HUES64 (cell line): ENCODE results near the gene GINS3.

Source experiments
- H3K27ac ChIP-seq: 2 replicates; pipeline ENCODE4 v1.7.0; 2013; ENCODE audit warnings: low read depth, low read length, inconsistent platforms
- H3K27me3 ChIP-seq: 2 replicates; pipeline ENCODE4 v1.6.1; 2013; ENCODE audit warnings: mild to moderate bottlenecking, low read length; ENCODE audit not compliant: insufficient read depth
- H3K36me3 ChIP-seq: 2 replicates; pipeline ENCODE4 v1.6.1; 2013; ENCODE audit warnings: mild to moderate bottlenecking, low read length; ENCODE audit not compliant: insufficient read depth
- H3K4me1 ChIP-seq: 2 replicates; pipeline ENCODE4 v1.6.1; 2013; ENCODE audit warnings: mild to moderate bottlenecking, low read length, moderate library complexity; ENCODE audit not compliant: insufficient read depth
- H3K4me3 ChIP-seq: 2 replicates; pipeline ENCODE4 v1.5.1; 2013; ENCODE audit warnings: mild to moderate bottlenecking, low read length, moderate library complexity
- H3K9ac ChIP-seq: 2 replicates; pipeline ENCODE4 v1.6.1; 2013; ENCODE audit warnings: mild to moderate bottlenecking, low read depth, low read length
- H3K9me3 ChIP-seq: 2 replicates; pipeline ENCODE4 v1.6.1; 2013; ENCODE audit warnings: low read depth, low read length; ENCODE audit not compliant: insufficient read depth
- WGBS: fragments of 150-250, 120-280 bp; methylation state at CpG from one replicate; pipeline ENCODE4 v1.1.7; 2013; ENCODE audit warnings: missing lambda C conversion rate; 5-methylcytosine and 5-hydroxymethylcytosine counted together

GINS3 gene

DNA sequence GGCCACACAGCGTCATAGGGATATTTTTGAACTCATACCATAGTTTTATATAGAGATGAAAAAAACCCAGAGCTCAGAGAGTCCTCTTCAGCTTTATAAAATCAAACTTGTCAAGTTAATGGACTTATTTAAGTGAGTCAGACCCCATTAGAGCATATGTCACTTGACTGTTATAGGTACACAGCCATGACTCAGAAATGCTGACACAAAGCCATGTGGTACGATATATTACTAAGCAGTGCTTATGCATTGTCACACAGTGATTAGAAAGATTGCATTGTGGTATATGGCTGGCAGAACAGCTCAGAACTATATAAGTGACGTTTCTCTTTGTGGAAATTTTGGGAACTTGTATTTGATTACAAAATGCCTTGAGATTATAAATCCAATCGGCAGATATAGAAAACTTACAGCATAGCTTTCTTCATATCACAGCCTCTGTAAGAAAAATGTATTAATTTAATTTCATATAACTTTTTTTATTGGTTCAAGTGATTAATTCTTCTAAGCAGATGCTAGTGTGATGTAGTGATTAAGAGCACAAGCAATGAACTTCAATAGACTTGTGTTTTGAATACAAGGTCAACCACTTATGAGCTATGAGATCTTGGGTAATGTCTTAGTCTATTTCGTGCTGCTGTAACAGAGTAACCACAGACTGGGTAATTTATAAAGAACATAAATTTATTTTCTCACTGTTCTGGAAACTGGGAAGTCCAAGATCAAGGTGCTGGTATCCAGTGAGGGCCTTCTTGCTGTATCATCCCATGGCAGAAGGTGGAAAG, 25.8 kb upstream of the GINS3 start:
- H3K9ac ChIP-seq: no peak overlapping the region
- no peak overlapping the region for H3K27ac ChIP-seq
- WGBS: 81% methylated on average over 2 of the region's 5 CpGs
- H3K36me3 ChIP-seq: no peaks in the 10 kb centered on the region
- no peak overlapping the region for H3K4me3 ChIP-seq
- no peaks in the 10 kb centered on the region for H3K9me3 ChIP-seq
- H3K27me3 ChIP-seq: peaks cover 15% of the 10 kb centered on the region; the same call in 1 of the 2 replicates
- no peaks in the 10 kb centered on the region for H3K4me1 ChIP-seq

DNA sequence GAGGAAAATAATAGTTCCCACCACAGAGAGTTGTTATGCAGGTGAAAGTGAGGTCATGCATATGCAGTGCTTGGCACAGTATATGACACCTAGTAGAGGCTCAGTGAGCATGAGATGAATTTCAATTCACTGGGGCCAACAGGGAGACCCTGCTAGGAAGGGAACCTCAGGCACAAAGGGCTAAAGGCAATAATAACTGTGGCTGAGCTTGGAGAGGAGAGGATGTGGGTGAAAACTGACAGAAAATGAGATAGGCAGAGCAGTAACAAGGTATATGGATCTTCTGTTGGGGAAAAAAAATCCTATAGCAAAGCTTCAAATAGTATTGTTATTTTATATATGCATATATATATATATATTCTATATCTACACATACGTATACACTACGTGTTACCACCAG, 25.0 kb upstream of the GINS3 start:
- Histone ChIP-seq H3K4me3 (no peak overlapping the region), H3K9ac (no peak overlapping the region), H3K4me1 (no peaks in the 10 kb centered on the region), H3K27ac (no peak overlapping the region), H3K27me3 (peaks cover 13% of the 10 kb centered on the region; the same call in 1 of the 2 replicates), H3K9me3 (no peaks in the 10 kb centered on the region), H3K36me3 (no peaks in the 10 kb centered on the region)
- WGBS: no CpG with 5 or more reads among the region's 2 CpGs

- no peak overlapping the region for H3K9ac ChIP-seq
- WGBS: 92% methylated on average over 2 of the region's 2 CpGs
- no peaks in the 10 kb centered on the region for H3K4me1 ChIP-seq
- no peak overlapping the region for H3K27ac ChIP-seq
- no peaks in the 10 kb centered on the region for H3K9me3 ChIP-seq
- no peaks in the 10 kb centered on the region for H3K36me3 ChIP-seq
- H3K27me3 ChIP-seq: no peaks in the 10 kb centered on the region
- H3K4me3 ChIP-seq: no peak overlapping the region
Measured at GRCh38 chr16:58371841-58372240, 20.4 kb upstream of the GINS3 start.

- Histone ChIP-seq H3K9me3 (no peaks in the 10 kb centered on the region), H3K4me3 (no peak overlapping the region), H3K27ac (no peak overlapping the region), H3K9ac (no peak overlapping the region), H3K36me3 (no peaks in the 10 kb centered on the region), H3K4me1 (no peaks in the 10 kb centered on the region), H3K27me3 (no peaks in the 10 kb centered on the region)
Measured at GRCh38 chr16:58375386-58375785, 16.9 kb upstream of the GINS3 start.

DNA sequence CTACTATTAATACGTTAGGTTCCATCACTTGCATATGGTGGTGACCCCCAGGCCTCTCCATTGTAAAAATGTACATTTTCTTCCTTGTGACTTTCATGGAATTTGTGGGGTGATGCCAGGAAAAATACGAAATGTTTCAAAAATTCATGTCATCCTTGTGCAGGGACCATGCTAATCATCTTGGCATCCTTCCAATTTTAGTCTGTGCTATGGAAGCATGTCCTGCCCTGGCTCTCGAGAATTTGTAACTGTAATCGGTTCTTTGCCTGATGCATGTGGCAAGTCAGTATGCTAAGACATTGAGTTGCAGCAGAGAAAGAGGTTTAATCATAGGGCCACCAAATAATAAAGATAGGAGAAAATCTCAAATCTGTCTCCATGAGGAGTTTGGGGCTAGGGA, 14.3 kb upstream of the GINS3 start:
- no peaks in the 10 kb centered on the region for H3K36me3 ChIP-seq
- H3K27me3 ChIP-seq: no peaks in the 10 kb centered on the region
- H3K4me1 ChIP-seq: no peaks in the 10 kb centered on the region
- 90% methylated on average over 4 of the region's 4 CpGs for WGBS
- H3K4me3 ChIP-seq: no peak overlapping the region
- H3K9ac ChIP-seq: no peak overlapping the region
- H3K27ac ChIP-seq: no peak overlapping the region
- H3K9me3 ChIP-seq: no peaks in the 10 kb centered on the region

DNA sequence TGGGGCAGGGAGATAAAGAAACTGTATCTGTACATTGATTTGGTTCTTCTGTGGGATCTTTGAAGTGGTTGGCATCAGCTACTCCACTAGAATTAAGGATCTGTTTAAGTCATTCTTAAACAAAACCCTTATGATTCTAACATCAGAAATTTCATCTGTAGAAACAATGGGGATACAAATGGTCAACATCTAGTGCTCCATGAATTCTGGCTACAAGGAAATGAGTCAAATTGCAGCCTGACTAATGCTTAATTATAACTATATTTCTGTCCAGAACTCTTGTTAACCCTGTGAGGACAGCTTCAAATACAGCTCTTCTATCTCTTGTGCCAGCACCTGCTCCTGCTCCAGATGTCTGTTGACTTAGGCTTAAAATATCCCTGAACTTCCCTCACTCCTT, 13.9 kb upstream of the GINS3 start:
- no peaks in the 10 kb centered on the region for H3K27me3 ChIP-seq
- no peaks in the 10 kb centered on the region for H3K36me3 ChIP-seq
- no peak overlapping the region for H3K4me3 ChIP-seq
- no peaks in the 10 kb centered on the region for H3K9me3 ChIP-seq
- no peak overlapping the region for H3K9ac ChIP-seq
- no peaks in the 10 kb centered on the region for H3K4me1 ChIP-seq
- no peak overlapping the region for H3K27ac ChIP-seq

DNA sequence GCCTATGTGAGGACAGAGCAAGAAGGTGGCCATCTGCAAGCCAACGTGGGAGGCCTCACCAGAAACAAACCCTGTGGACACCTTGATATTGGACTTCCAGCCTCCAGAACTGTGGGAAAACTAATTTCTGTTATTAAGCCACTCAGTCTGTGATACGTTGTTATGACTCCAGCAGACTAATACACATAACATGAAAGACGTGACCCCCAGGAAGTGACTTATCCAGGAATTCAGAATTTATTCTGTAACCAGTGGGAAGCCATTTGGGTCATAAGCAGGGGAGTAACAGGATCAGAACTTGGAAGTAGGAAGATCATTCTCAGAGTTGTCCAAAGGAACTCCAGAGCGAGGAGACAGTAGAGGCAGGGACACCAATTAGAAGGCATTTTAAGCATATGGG, 12.5 kb upstream of the GINS3 start:
- Histone ChIP-seq H3K4me1 (no peaks in the 10 kb centered on the region), H3K36me3 (no peaks in the 10 kb centered on the region), H3K9ac (no peak overlapping the region), H3K9me3 (no peaks in the 10 kb centered on the region), H3K4me3 (no peak overlapping the region), H3K27ac (no peak overlapping the region), H3K27me3 (0 out of 2 replicates have a peak, but pooled peaks cover 2% of the 10 kb centered on the region)
- 88% methylated on average over 4 of the region's 4 CpGs for WGBS

GRCh38 chr16:58381661-58382060, 10.6 kb upstream of the GINS3 start:
- 100% methylated on average over 1 of the region's 1 CpG for WGBS
- Histone ChIP-seq H3K36me3 (no peaks in the 10 kb centered on the region), H3K27me3 (0 out of 2 replicates have a peak, but pooled peaks cover 2% of the 10 kb centered on the region), H3K9me3 (no peaks in the 10 kb centered on the region), H3K27ac (no peak overlapping the region), H3K4me1 (no peaks in the 10 kb centered on the region), H3K9ac (no peak overlapping the region), H3K4me3 (no peak overlapping the region)

GRCh38 chr16:58384437-58385055, 7.7 kb upstream of the GINS3 start:
- WGBS: 93% methylated on average over 4 of the region's 5 CpGs
- H3K4me3 ChIP-seq: no peak overlapping the region
- no peak overlapping the region for H3K9ac ChIP-seq
- no peaks in the 10 kb centered on the region for H3K4me1 ChIP-seq
- H3K27ac ChIP-seq: no peak overlapping the region
- peaks cover 14% of the 10 kb centered on the region for H3K27me3 ChIP-seq
- H3K9me3 ChIP-seq: no peaks in the 10 kb centered on the region
- no peaks in the 10 kb centered on the region for H3K36me3 ChIP-seq

- 96% methylated on average over 4 of the region's 7 CpGs for WGBS
- H3K27ac ChIP-seq: no peak overlapping the region
- peaks cover 21% of the 10 kb centered on the region for H3K27me3 ChIP-seq
- no peak overlapping the region for H3K4me3 ChIP-seq
- no peaks in the 10 kb centered on the region for H3K4me1 ChIP-seq
- H3K9ac ChIP-seq: no peak overlapping the region
- H3K9me3 ChIP-seq: no peaks in the 10 kb centered on the region
- no peaks in the 10 kb centered on the region for H3K36me3 ChIP-seq
Measured at GRCh38 chr16:58385218-58385773, 7.0 kb upstream of the GINS3 start.

DNA sequence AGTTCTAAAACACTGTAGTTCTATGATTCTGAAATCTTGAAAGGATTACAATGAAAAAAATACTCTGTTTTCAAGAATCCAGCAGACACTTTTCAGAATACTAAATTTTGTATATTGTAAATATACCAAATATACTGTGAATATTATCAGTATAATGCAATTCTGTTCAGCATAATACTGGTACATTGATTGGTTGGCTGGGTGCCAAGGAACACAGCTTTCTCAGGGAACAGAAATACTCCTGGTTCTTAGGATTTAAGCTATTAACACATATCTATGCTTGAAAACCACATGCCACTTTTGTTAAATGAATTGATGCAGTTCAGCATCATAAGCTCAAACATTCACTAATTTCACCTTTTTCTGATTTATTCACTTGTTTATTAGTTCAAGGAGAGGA, 2.5 kb upstream of the GINS3 start:
- no peaks in the 10 kb centered on the region for H3K4me1 ChIP-seq
- H3K27ac ChIP-seq: no peak overlapping the region
- H3K36me3 ChIP-seq: peaks cover 3% of the 10 kb centered on the region; the same call in 1 of the 2 replicates
- no peak overlapping the region for H3K4me3 ChIP-seq
- no peaks in the 10 kb centered on the region for H3K9me3 ChIP-seq
- H3K9ac ChIP-seq: no peak overlapping the region
- H3K27me3 ChIP-seq: peaks cover 34% of the 10 kb centered on the region
